GM19397 (cell line): ENCODE data around the gene PLXNC1.
"Not testable (repeated sequence)": the region's sequence is repeated elsewhere in the genome, so short reads cannot be mapped to it uniquely, and the experiment has no call there.

Experiments
- ATAC-seq: cut with Tn5 transposase; IDR thresholded peaks from one replicate; pipeline ENCODE4 v1.9.1; 2021; ENCODE audit warnings: mild to moderate bottlenecking, moderate library complexity; ENCODE audit not compliant: unreplicated experiment

The PLXNC1 gene

GRCh38 chr12:94284859-94285258, 136.5 kb downstream of the PLXNC1 start:
- no peak for ATAC-seq

DNA sequence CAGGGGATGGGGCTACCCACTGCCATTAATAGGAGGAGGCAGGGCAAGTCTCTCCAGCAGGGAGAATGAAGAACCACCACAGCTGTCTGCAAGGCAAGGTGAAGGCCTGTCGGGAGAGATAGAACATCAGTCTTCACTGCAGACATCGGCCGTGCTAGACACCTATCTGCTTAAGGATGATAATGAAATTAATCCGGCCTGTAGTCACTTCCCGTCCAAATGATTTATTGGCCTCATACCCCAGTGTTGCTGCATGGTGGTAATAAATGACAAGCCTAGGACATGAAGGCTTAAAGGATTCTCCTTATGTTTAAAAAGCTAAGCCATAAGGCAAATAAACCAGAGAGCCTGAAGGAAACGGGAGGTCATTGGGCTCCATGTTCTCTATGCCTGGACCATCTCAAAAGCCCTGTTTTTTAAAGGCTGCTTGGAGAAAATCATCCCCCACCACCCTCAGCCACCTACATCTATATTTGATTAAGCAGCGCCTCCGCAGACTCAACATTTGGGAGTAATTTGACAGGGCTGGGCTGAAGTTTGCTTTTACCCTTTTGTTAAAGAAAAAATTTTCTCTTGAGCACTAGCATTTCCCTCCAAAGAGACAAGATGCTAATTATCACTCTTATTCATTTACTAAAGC, 137.7 kb downstream of the PLXNC1 start:
- ATAC-seq: no peak

DNA sequence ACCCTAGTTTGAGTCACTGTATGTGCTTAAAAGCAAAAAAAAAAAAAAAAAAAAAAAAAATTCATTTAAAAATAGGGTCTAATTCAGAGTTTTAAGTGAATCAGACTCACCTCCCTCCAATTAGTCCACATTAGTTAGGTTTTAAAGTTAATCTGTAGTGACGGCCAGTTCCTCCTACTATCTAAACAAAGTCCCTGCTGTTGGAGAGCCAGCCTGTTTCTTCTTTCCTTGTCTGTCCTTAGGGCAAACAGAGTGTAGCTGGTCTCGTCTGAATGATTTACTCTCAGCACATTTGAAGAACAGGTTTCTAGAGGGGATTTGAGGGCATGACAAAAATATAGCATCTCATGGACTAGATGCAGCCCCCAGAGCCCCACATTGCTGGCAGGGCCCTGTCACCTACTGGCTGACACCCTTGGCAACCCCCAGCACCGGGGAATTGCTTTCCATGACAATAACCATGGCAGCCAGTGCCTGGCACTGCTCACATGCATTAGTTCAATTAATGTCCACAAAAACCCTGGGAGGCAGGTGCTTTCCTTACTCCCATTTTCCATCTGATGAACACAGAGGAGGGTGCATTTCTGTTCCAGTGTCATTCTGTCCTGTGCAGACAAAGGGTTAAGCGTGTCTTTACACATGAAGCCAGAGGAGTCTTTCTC, 138.3 kb downstream of the PLXNC1 start:
- ATAC-seq: no peak

GRCh38 chr12:94287245-94287628, 138.9 kb downstream of the PLXNC1 start:
- ATAC-seq: no peak

DNA sequence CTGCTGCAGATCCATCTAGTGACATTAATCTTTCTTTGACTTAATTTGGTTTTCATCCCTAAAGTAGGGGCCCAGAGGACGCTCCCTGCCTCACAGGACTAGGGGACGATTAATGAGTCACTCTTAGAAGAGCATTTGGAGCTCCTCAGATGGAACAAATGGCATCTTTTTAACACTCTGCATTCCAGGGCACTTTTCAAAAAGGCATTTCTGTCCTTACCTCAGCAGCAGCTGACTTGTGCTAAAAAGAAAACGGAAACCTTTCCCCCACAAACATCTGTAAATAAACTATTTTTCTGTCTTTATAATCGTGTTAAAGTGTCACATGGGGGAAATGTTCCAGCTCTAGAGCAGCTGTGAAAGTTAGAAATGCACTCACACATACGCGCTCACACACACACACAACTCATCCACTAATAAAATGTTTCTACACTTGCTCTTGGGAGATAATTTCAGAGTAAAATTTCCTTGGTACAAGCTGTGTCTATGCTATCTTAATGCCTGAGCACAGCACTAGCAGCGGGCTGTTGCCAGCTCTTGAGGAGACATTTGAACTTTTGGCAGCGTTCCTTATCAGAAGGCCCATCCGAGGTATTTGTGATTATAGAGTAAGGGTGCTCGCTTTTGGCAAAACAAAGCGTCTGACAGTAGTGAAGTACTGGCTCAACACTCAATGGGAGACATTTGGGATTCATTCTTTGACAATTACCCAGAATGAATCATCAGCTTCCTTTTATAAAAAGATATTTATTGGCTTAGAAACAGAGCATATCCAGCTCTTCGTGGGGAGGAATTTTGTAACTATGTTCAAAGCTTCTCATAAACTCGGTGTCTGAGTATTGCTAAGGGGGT, 141.3 kb downstream of the PLXNC1 start:
- ATAC-seq: no peak

- no peak for ATAC-seq
These were observed 142.0 kb downstream of the PLXNC1 start for GRCh38 chr12:94290353-94290752.

- ATAC-seq: no peak
These were observed 148.8 kb downstream of the PLXNC1 start for GRCh38 chr12:94297096-94297699.

- no peak for ATAC-seq
These were observed 149.6 kb downstream of the PLXNC1 start for GRCh38 chr12:94297876-94298505.

DNA sequence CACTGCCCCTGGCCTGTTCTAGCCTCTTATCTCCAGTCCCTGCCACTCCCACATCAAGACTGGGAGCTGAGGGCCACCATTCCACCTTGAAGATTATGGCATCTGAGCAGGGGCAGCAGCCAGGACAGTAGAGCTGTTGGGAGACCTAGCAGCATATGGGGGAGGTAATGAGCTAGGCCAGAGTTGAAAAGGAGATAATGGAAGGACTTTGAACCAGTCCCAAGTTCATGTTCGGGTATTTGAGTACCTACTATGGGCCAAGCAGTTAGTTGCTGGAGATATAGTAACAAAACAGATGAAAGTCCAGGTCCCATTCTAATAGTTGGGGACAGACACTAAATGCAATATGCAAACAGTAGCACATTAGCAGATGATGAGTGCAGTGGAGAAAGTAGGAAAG, 151.5 kb downstream of the PLXNC1 start:
- no peak for ATAC-seq

GRCh38 chr12:94304012-94304411, 155.6 kb downstream of the PLXNC1 start:
- no peak for ATAC-seq

- no peak for ATAC-seq
These were observed 156.2 kb downstream of the PLXNC1 start for GRCh38 chr12:94304566-94305061.

- ATAC-seq: no peak
These were observed 157.0 kb downstream of the PLXNC1 start for GRCh38 chr12:94305130-94305957.

DNA sequence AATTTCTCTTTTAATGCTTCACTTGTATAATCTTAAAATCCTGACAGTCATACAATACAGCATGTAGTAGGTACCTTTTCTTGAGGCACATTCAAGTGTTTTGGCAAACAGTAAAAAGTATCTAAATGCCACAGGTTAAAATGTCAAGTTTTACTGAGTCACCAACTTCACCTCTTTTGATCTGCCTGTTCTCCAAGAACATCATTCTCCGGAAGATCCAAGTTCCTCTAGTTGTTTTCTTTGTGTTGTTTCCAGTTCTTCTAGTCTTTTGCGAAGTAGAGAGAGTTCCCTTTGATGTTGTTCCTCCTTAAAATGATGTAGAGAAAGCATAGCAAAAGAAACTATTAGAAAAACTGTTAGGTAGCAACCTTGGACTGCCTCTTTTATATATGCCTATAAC, 160.2 kb downstream of the PLXNC1 start:
- no peak for ATAC-seq

DNA sequence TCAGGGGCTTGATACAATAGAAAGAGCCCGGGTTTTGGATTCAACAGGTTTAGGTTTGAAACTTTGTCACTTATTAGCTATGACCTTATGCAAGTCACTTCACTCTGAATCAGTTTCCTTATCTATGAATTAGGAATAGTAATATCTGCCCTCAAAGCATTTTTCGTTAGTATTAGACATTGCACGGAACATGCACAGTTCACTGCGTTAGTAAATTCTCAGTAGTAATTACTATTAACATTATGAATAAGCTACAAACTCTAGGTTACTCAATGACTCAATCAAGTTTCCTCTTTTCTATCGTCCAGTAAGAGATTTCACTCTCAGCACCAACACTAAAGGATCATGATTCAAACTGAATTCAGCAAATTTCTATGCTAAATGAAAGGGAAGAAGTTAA, 161.0 kb downstream of the PLXNC1 start:
- peak; percentile 66 for ATAC-seq

GRCh38 chr12:94312378-94312777, 164.0 kb downstream of the PLXNC1 start:
- ATAC-seq: no peak

DNA sequence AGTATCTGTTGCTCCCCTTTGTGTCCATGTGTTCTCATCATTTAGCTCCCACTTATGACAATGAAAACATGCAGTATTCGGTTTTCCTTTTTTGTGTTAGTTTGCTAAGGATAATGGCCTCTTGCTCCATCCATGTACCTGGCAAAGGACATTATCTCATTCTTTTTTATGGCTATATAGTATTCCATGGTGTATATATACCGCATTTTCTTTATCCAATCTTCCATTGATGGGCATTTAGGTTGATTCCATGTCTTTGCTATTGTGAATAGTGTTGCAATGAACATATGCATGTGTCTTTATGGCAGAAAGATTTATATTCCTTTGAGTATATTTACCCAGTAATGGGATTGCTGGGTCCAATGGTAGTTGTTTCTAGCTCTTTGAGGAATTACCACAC, 168.2 kb downstream of the PLXNC1 start:
- not testable (repeated sequence) for ATAC-seq

GRCh38 chr12:94318181-94318580, 169.8 kb downstream of the PLXNC1 start:
- ATAC-seq: no peak

DNA sequence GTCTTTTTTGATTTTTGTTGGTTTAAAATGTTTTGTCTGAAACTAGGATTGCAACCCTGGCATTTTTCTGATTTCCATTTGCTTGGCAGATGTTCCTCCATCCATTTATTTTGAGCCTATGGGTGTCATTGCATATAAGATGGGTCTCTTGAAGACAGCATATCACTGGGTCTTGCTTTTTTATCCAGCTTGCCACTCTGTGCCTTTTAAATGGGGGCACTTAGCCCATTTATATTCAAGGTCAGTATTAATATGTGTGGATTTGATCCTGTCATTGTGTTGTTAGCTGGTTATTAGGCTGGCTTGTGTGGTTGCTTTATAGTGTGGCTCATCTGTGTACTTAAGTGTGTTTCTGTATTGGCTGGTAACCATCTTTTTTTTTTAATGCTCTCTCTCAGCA, 171.7 kb downstream of the PLXNC1 start:
- no peak for ATAC-seq

- ATAC-seq: no peak
These were observed 174.0 kb downstream of the PLXNC1 start for GRCh38 chr12:94322346-94322745.

- no peak for ATAC-seq
These were observed 177.9 kb downstream of the PLXNC1 start for GRCh38 chr12:94326234-94326633.
